Endothelial cell of umbilical vein (primary cell): ENCODE measurements around the gene VPS35. TPM values are rescaled to one million over a fixed set of nuclear protein-coding genes. Genes with fewer than 3 reads are reported as not detected.

Experiments
- BruUV-seq: library from RNA; stranded (reverse); fragments of 400-500 nt; replicated peaks from 2 replicates; lab custom pipeline; 2021; lab: Mats Ljungman, UMichigan
- CTCF ChIA-PET: fragments of 300-600, 350-600 bp; sonication (Branson Sonifier 250); formaldehyde crosslinking; loops from one replicate; lab custom pipeline; 2021; ENCODE audit warnings: antibody characterized with exemption, inconsistent platforms; lab: Charles Lee
- POLR2A ChIA-PET: fragments of 300-600, 350-600 bp; sonication (Branson Sonifier 250); formaldehyde crosslinking; loops from one replicate; lab custom pipeline; 2021; ENCODE audit warnings: antibody characterized with exemption, inconsistent platforms; lab: Charles Lee
- DNase-seq: peaks from one replicate; pipeline ENCODE4 v3.0.0-alpha.2; 2011; ENCODE audit warnings: low read depth, low spot score
- FAIRE-seq: peaks from 2 replicates; lab custom pipeline; 2011; peaks lifted over from hg19 to GRCh38; lab: Jason Lieb, UNC
- H2AFZ ChIP-seq: 2 replicates; pipeline ENCODE4 v1.6.0; 2012; ENCODE audit warnings: low read depth, low read length, control low read depth, inconsistent platforms
- H3K27ac ChIP-seq: 2 replicates; pipeline ENCODE4 v1.5.1; 2011; ENCODE audit warnings: low read depth, mild to moderate bottlenecking, control low read depth, low read length, moderate library complexity; ENCODE audit not compliant: insufficient read depth
- H3K27me3 ChIP-seq, 2 experiments: 2 replicates each; pipeline versions ENCODE4 v1.6.0 to v1.6.1; 2011; ENCODE audit warnings: low read length in 2 of 2, mixed read lengths in 1 of 2; ENCODE audit not compliant: control insufficient read depth in 2 of 2, insufficient read depth in 2 of 2
- H3K36me3 ChIP-seq, 2 experiments: 2 replicates in 1 of 2; 3 replicates in 1 of 2; pipeline ENCODE4 v1.5.1; 2011; ENCODE audit warnings: low read length in 2 of 2, mild to moderate bottlenecking in 1 of 2, moderate library complexity in 1 of 2; ENCODE audit not compliant: control insufficient read depth in 2 of 2, insufficient read depth in 2 of 2; ENCODE audit errors: extremely low read depth in 1 of 2
- H3K4me1 ChIP-seq: 3 replicates; pipeline ENCODE4 v1.5.1; 2011; ENCODE audit warnings: mild to moderate bottlenecking, low read length; ENCODE audit not compliant: control insufficient read depth, insufficient read depth; ENCODE audit errors: extremely low read depth
- H3K4me2 ChIP-seq: 2 replicates; pipeline ENCODE4 v1.6.1; 2011; ENCODE audit warnings: low read length, control low read depth, mixed read lengths; ENCODE audit not compliant: insufficient read depth
- H3K4me3 ChIP-seq, 3 experiments: fragments of 200-600 bp in 1 of 3; sonication (generic), shearing (Covaris generic) in 1 of 3; replicated peaks in 1 of 3; 2 replicates each; pipeline ENCODE4 v1.5.1; 2011 to 2016; ENCODE audit warnings: control low read depth in 3 of 3, low read length in 3 of 3, mild to moderate bottlenecking in 2 of 3, inconsistent platforms in 1 of 3, low read depth in 1 of 3, moderate library complexity in 1 of 3; ENCODE audit not compliant: insufficient read depth in 1 of 3
- H3K79me2 ChIP-seq: 2 replicates; pipeline ENCODE4 v1.6.0; 2012; ENCODE audit warnings: low read length, inconsistent platforms; ENCODE audit not compliant: control insufficient read depth, insufficient read depth
- H3K9ac ChIP-seq: replicated peaks from 2 replicates; pipeline ENCODE3; 2011; ENCODE audit warnings: low read length, control low read depth; ENCODE audit not compliant: insufficient read depth; ENCODE audit errors: extremely low read depth
- H3K9me1 ChIP-seq: replicated peaks from 3 replicates; pipeline ENCODE4 v1.6.0; 2011; ENCODE audit warnings: mild to moderate bottlenecking, low read length; ENCODE audit not compliant: control insufficient read depth, insufficient read depth; ENCODE audit errors: extremely low read depth
- H3K9me3 ChIP-seq: replicated peaks from 2 replicates; pipeline ENCODE4 v1.5.1; 2012; ENCODE audit warnings: low read length, inconsistent platforms; ENCODE audit not compliant: control insufficient read depth, insufficient read depth
- H4K20me1 ChIP-seq: replicated peaks from 2 replicates; pipeline ENCODE3; 2011; ENCODE audit warnings: mild to moderate bottlenecking, low read length; ENCODE audit not compliant: control insufficient read depth, insufficient read depth; ENCODE audit errors: extremely low read depth
- CTCF ChIP-seq, 2 donors: IDR thresholded peaks; 1 replicate in 1 of 2; 2 replicates in 1 of 2; pipeline ENCODE4 v1.5.1; 2011; ENCODE audit warnings: low read length in 2 of 2, mild to moderate bottlenecking in 2 of 2, moderate library complexity in 2 of 2, control low read depth in 1 of 2, inconsistent platforms in 1 of 2, low read depth in 1 of 2; ENCODE audit not compliant: insufficient read depth in 1 of 2; ENCODE audit errors: extremely low read depth in 1 of 2
- EZH2 ChIP-seq: IDR thresholded peaks from 2 replicates; pipeline ENCODE4 v1.6.1; 2012; ENCODE audit warnings: borderline replicate concordance, low read depth, mild to moderate bottlenecking, moderate library complexity, low read length, inconsistent platforms; ENCODE audit not compliant: severe bottlenecking
- FOS ChIP-seq: IDR thresholded peaks from 2 replicates; pipeline ENCODE4 v1.6.1; 2011; ENCODE audit warnings: mild to moderate bottlenecking, low read length, moderate library complexity, borderline replicate concordance; ENCODE audit not compliant: insufficient read depth
- GATA2 ChIP-seq: IDR thresholded peaks from 2 replicates; pipeline ENCODE4 v1.7.0; 2011; ENCODE audit warnings: low read depth, mild to moderate bottlenecking, moderate library complexity, mixed read lengths, low read length; ENCODE audit not compliant: insufficient read length, insufficient read depth
- JUN ChIP-seq: IDR thresholded peaks from 2 replicates; pipeline ENCODE4 v1.6.1; 2011; ENCODE audit warnings: borderline replicate concordance, low read depth; ENCODE audit not compliant: insufficient read length, insufficient read depth
- MAX ChIP-seq: IDR thresholded peaks from 2 replicates; pipeline ENCODE4 v1.6.1; 2011; ENCODE audit not compliant: insufficient read depth, insufficient read length
- MYC ChIP-seq: IDR thresholded peaks from one replicate; pipeline ENCODE4 v1.6.1; 2011; ENCODE audit warnings: mild to moderate bottlenecking, low read depth, low read length
- POLR2A ChIP-seq: IDR thresholded peaks from 2 replicates; pipeline ENCODE4 v1.6.1; 2012; ENCODE audit warnings: low read depth, mild to moderate bottlenecking, control low read depth, low read length
- POLR2AphosphoS5 ChIP-seq: IDR thresholded peaks from 2 replicates; pipeline ENCODE4 v1.6.1; 2012; ENCODE audit warnings: low read depth, mild to moderate bottlenecking, control low read depth, low read length, moderate library complexity; ENCODE audit not compliant: insufficient read depth
- dilution Hi-C: fragments of 300-500 bp; cut with MboI; formaldehyde crosslinking; loops from one replicate; pipeline ENCODE4 v1.15.0; 2019; ENCODE audit warnings: low sequenced_read_pairs; ENCODE audit not compliant: extremely low pct_ligation_motif_present
- intact Hi-C: fragments of 100-400 bp; cut with micrococcal nuclease; formaldehyde crosslinking; loops from one replicate; pipeline ENCODE4 v1.10.0; 2022
- polyA plus RNA-seq, 4 experiments: library from polyadenylated mRNA; depleted of rRNA in 3 of 4; stranded (reverse) in 3 of 4; unstranded in 1 of 4; fragments of >200 nt; gene quantifications; 2 replicates each; pipeline versions ENCODE4 v1.2.1 to v1.2.3, GENCODE V29; 2011 to 2012; ENCODE audit warnings: missing spikeins in 1 of 4
- total RNA-seq: library from RNA; stranded (reverse); gene quantifications from 2 replicates; pipeline ENCODE4 v1.2.3, GENCODE V29; 2021

VPS35 gene
- total and polyA plus RNA-seq, 2 donors (not counting 3 experiments of a cell fraction or from before 2014, with no cell fraction given) = 19.7 to 102 TPM

- DNase-seq (no peak), FAIRE-seq (no peak)
- intact Hi-C loops = no loop called here
- Histone ChIP-seq H3K4me2 (no peak overlapping the region), H3K79me2 (no peaks in the 10 kb centered on the region), H3K27me3 (peaks cover 0 to 2% of the 10 kb centered on the region in 2 experiments), H3K4me3 (no peak overlapping the region), H3K9me3 (no peaks in the 10 kb centered on the region), H3K9me1 (no peaks in the 10 kb centered on the region), H3K27ac (no peak overlapping the region), H3K4me1 (no peaks in the 10 kb centered on the region), H4K20me1 (no peaks in the 10 kb centered on the region), H3K9ac (no peak overlapping the region), H2AFZ (no peak overlapping the region), H3K36me3 (no peaks in the 10 kb centered on the region)
- dilution Hi-C loops = no loop called here
- ChIA-PET POLR2A (interaction anchor here (0.7 kb wide), 1 partner anchor 89 kb away, joined by 9 read pairs; no protein-coding TSS in a partner anchor), CTCF (interaction anchor here (0.7 kb wide), 1 partner anchor 96 kb away, joined by 3 read pairs; no protein-coding TSS in a partner anchor)
- no peak for TF ChIP-seq POLR2AphosphoS5
- TF ChIP-seq JUN = no peak
- no peak for TF ChIP-seq EZH2
- TF ChIP-seq CTCF (IDR thresholded peaks at IDR 0.05; ENCODE audit: extremely low read depth in 1 of 2, insufficient read depth in 1 of 2, low read depth in 1 of 2, low read length in 2 of 2) = no peak
- no peak for TF ChIP-seq MAX
- TF ChIP-seq POLR2A = no peak
- TF ChIP-seq FOS = no peak
- no peak for TF ChIP-seq GATA2
- no peak for TF ChIP-seq MYC
- no TSS peak for BruUV-seq
Observed at GRCh38 chr16:46706642-46707041, 17.7 kb upstream of the VPS35 start.
